ENCODE results near the gene PRIMPOL. TPM values are rescaled to one million over a fixed set of nuclear protein-coding genes. Genes with fewer than 3 reads are reported as not detected.

PRIMPOL gene
- total and polyA plus RNA-seq, 9 of the 15 experiments (the other 6 are each of a cell fraction or from before 2014, with no cell fraction given) = 11.0 to 32.0 (median 16.1) TPM

GRCh38 chr4:184702114-184702513 lies 52.6 kb downstream of the PRIMPOL start (continued):
- TF ChIP-seq CLOCK (CRISPR knock-in tag; IDR thresholded peaks at IDR 0.05; ENCODE audit: borderline replicate concordance) = no peak
- TF ChIP-seq ZNF41 (CRISPR knock-in tag; conservative IDR thresholded peaks at IDR 0.05) = no peak
- no peak for TF ChIP-seq GTF2F1 (IDR thresholded peaks at IDR 0.05; ENCODE audit: low read depth, low read length)
- no peak for TF ChIP-seq SMARCC2 (IDR thresholded peaks at IDR 0.05; ENCODE audit: low read depth)
- TF ChIP-seq ZBTB17 (CRISPR knock-in tag; IDR thresholded peaks at IDR 0.05) = no peak

- Histone ChIP-seq H3K36me3 (ENCODE audit: control insufficient read depth, insufficient read depth, low read length) (peaks cover 86% of the 10 kb centered on the region), H3K4me3 (no peak overlapping the region), H3K4me1 (replicated peaks in 1 of 2; ENCODE audit: control insufficient read depth in 2 of 2, insufficient read depth in 2 of 2, low read length in 2 of 2) (no peaks in the 10 kb centered on the region), H3K27me3 (ENCODE audit: control insufficient read depth in 2 of 2, insufficient read depth in 2 of 2, low read length in 2 of 2) (no peaks in the 10 kb centered on the region), H3K79me2 (ENCODE audit: control insufficient read depth, insufficient read depth, low read length) (no peaks in the 10 kb centered on the region), H3K9ac (ENCODE audit: insufficient read depth in 1 of 2, low read depth in 2 of 2, low read length in 2 of 2) (no peak overlapping the region), H4K20me1 (replicated peaks; ENCODE audit: control insufficient read depth, insufficient read depth, low read length) (no peaks in the 10 kb centered on the region), H3K27ac (ENCODE audit: extremely low read depth, low read depth, low read length) (no peak overlapping the region), H3K9me1 (ENCODE audit: control insufficient read depth, insufficient read depth, low read length) (no peaks in the 10 kb centered on the region), H3K4me2 (ENCODE audit: insufficient read depth, low read length) (no peak overlapping the region), H2AFZ (ENCODE audit: low read depth, low read length) (no peak overlapping the region), H3K9me3 (replicated peaks; ENCODE audit: control insufficient read depth, insufficient read depth, low read depth, low read length) (no peaks in the 10 kb centered on the region)
- POLR2A ChIA-PET = no interaction called here
- CTCF ChIA-PET (ENCODE audit: low intra/inter-chr PET ratio) = no interaction called here
- DNase-seq (ENCODE audit: extremely low read depth in 1 of 4, low spot score in 3 of 4) (no peak), FAIRE-seq (no peak), ATAC-seq (no peak; the same call in 2 of the 3 replicates)
- in situ Hi-C loops (cut with MboI) (no loop called here), intact Hi-C loops (cut with micrococcal nuclease) (no loop called here)
- TF ChIP-seq PURB (CRISPR knock-in tag; IDR thresholded peaks at IDR 0.05; ENCODE audit: low read depth) = no peak
- no peak for TF ChIP-seq C11orf30 (IDR thresholded peaks at IDR 0.05; ENCODE audit: low read depth)
- TF ChIP-seq ZKSCAN3 (CRISPR knock-in tag; IDR thresholded peaks at IDR 0.05) = no peak
- no peak for TF ChIP-seq ARID4B (CRISPR knock-in tag; IDR thresholded peaks at IDR 0.05)
- 80% methylated on average over 5 of the region's 5 CpGs for WGBS (ENCODE audit: insufficient coverage, low coverage, missing lambda C conversion rate)
- no TSS peak for BruUV-seq (replicated peaks)
Observed at GRCh38 chr4:184705692-184706091, 56.2 kb downstream of the PRIMPOL start.

All from K562 (cell line).